ENCODE data around the gene MSI2.

DNA sequence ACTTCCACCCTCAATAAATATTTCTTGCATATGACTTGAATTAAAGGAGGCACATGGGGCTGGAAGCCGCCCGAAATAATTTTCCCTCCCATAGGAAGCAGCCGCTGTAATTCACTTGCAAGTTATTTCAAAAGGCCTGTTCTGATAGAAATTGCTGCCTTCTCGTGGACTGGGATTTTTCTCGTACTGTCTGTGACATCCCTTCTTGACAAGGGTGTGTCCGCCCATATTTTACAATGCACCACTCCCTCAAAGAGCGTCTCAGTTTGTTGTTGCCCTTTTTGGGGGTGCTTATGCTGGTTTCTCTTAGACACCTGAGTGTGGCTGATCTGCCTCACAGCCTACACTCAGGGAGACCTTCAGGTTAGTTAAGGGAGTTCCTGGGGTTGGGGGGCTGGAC is 160.0 kb downstream of the MSI2 start:
- TF ChIP-seq SUZ12 (IDR thresholded peaks at IDR 0.05; ENCODE audit: extremely low read depth, insufficient read depth, insufficient read length) = no peak
- no peak for TF ChIP-seq YY1 (IDR thresholded peaks at IDR 0.05; ENCODE audit: insufficient read depth, insufficient read length)
